Measurements from ENCODE around the gene GDPD2. TPM values are rescaled to one million over a fixed set of nuclear protein-coding genes. Genes with fewer than 3 reads are reported as not detected.
A peak's percentile ranks its signal among the peaks of the same experiment; 100 is the strongest.

GDPD2 gene
- total and polyA plus RNA-seq, 2 of the 13 experiments (the other 11 are each of a cell fraction or from before 2014, with no cell fraction given) = 0.04 to 0.08 TPM

DNA sequence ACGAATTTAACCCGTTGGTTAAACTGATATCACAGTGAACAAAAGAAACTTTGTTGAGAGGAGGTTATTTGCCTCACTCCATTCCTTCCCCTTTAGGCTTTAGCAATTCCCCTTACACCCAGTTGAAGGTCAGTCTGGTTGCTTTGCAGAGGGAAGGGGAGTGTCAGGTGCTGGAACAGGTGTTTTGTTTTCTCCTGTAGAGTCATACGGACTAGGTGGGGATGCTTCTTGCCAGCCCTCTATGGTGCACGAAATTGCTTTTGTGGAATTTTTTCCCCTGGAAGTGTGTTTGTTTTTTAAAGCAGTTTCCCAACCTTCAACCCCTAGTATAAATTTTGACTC, 54.6 kb downstream of the GDPD2 start:
- CTCF ChIA-PET (ENCODE audit: low intra/inter-chr PET ratio, low total read pairs) = no interaction called here
- Histone ChIP-seq H3K9me3 (ENCODE audit: low read length) (no peaks in the 10 kb centered on the region), H3K4me3 (replicated peaks in 1 of 3; ENCODE audit: insufficient read depth in 1 of 3, low read depth in 2 of 3, low read length in 3 of 3) (peak overlapping the region in 2 of 3 experiments; percentile 22 to 37; a peak in 3 of 6 replicates), H3K36me3 (replicated peaks in 1 of 2; ENCODE audit: control insufficient read depth in 1 of 2, insufficient read depth in 2 of 2, low read length in 2 of 2) (peaks cover 0 to 3% of the 10 kb centered on the region in 2 experiments; a peak in 1 of 5 replicates), H3K4me2 (ENCODE audit: low read depth, low read length) (peak overlapping the region; percentile 69), H4K20me1 (ENCODE audit: insufficient read depth, low read length) (no peaks in the 10 kb centered on the region), H3K27ac (ENCODE audit: extremely low read length, insufficient read depth, low read length) (peak overlapping the region; percentile 35), H2AFZ (ENCODE audit: low read length) (no peak overlapping the region), H3K9ac (ENCODE audit: insufficient read depth, low read depth, low read length) (0 out of 2 replicates have a peak overlapping the region, but pooled peaks have one; percentile 29), H3K79me2 (ENCODE audit: insufficient read depth, low read length) (no peaks in the 10 kb centered on the region), H3K27me3 (ENCODE audit: control insufficient read depth in 1 of 2, insufficient read depth in 2 of 2, low read length in 2 of 2) (no peaks in the 10 kb centered on the region), H3K4me1 (ENCODE audit: insufficient read depth, low read length) (peaks cover 35% of the 10 kb centered on the region)
- intact Hi-C loops (cut with micrococcal nuclease; ENCODE audit: unreplicated experiment) = loop anchor here (2.0 kb wide), 1 partner anchor 23 kb away; no protein-coding TSS in a partner anchor
- in situ Hi-C loops (cut with HindIII; ENCODE audit: extremely low pct_ligation_motif_present, low pct_unique_long_range_greater_than_20kb) = no loop called here
- 2% methylated on average over 4 of the region's 4 CpGs for WGBS (ENCODE audit: low lambda C conversion rate)
- TF ChIP-seq, protein P1, sequence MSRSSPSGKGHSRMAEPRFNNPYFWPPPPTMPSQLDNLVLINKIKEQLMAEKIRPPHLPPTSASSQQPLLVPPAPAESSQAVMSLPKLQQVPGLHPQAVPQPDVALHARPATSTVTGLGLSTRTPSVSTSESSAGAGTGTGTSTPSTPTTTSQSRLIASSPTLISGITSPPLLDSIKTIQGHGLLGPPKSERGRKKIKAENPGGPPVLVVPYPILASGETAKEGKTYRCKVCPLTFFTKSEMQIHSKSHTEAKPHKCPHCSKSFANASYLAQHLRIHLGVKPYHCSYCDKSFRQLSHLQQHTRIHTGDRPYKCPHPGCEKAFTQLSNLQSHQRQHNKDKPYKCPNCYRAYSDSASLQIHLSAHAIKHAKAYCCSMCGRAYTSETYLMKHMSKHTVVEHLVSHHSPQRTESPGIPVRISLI (CRISPR knock-in tag; IDR thresholded peaks at IDR 0.05; ENCODE audit: borderline replicate concordance) = no peak
- TF ChIP-seq ZNF224 (CRISPR knock-in tag; IDR thresholded peaks at IDR 0.05) = no peak
- TF ChIP-seq ZNF652 (CRISPR knock-in tag; IDR thresholded peaks at IDR 0.05; ENCODE audit: borderline replicate concordance, low read depth) = 0 out of 2 replicates have a peak, but pooled peaks have one; percentile 30
- TF ChIP-seq MXD3 (CRISPR knock-in tag; IDR thresholded peaks at IDR 0.05) = no peak
- peak; percentile 52 for TF ChIP-seq BCL6 (CRISPR knock-in tag; IDR thresholded peaks at IDR 0.05)
- TF ChIP-seq ZNF17 (CRISPR knock-in tag; IDR thresholded peaks at IDR 0.05) = no peak
- TF ChIP-seq, protein P2, sequence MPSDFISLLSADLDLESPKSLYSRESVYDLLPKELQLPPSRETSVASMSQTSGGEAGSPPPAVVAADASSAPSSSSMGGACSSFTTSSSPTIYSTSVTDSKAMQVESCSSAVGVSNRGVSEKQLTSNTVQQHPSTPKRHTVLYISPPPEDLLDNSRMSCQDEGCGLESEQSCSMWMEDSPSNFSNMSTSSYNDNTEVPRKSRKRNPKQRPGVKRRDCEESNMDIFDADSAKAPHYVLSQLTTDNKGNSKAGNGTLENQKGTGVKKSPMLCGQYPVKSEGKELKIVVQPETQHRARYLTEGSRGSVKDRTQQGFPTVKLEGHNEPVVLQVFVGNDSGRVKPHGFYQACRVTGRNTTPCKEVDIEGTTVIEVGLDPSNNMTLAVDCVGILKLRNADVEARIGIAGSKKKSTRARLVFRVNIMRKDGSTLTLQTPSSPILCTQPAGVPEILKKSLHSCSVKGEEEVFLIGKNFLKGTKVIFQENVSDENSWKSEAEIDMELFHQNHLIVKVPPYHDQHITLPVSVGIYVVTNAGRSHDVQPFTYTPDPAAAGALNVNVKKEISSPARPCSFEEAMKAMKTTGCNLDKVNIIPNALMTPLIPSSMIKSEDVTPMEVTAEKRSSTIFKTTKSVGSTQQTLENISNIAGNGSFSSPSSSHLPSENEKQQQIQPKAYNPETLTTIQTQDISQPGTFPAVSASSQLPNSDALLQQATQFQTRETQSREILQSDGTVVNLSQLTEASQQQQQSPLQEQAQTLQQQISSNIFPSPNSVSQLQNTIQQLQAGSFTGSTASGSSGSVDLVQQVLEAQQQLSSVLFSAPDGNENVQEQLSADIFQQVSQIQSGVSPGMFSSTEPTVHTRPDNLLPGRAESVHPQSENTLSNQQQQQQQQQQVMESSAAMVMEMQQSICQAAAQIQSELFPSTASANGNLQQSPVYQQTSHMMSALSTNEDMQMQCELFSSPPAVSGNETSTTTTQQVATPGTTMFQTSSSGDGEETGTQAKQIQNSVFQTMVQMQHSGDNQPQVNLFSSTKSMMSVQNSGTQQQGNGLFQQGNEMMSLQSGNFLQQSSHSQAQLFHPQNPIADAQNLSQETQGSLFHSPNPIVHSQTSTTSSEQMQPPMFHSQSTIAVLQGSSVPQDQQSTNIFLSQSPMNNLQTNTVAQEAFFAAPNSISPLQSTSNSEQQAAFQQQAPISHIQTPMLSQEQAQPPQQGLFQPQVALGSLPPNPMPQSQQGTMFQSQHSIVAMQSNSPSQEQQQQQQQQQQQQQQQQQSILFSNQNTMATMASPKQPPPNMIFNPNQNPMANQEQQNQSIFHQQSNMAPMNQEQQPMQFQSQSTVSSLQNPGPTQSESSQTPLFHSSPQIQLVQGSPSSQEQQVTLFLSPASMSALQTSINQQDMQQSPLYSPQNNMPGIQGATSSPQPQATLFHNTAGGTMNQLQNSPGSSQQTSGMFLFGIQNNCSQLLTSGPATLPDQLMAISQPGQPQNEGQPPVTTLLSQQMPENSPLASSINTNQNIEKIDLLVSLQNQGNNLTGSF (CRISPR knock-in tag; IDR thresholded peaks at IDR 0.05) = no peak
- no peak for TF ChIP-seq ZMYM3 (CRISPR knock-in tag; IDR thresholded peaks at IDR 0.05)
- 0 out of 2 replicates have a peak, but pooled peaks have one; percentile 20 for TF ChIP-seq FOXP4 (CRISPR knock-in tag; IDR thresholded peaks at IDR 0.05)
- no peak for TF ChIP-seq KLF13 (CRISPR knock-in tag; IDR thresholded peaks at IDR 0.05)
- no peak for TF ChIP-seq TEAD2 (CRISPR knock-in tag; IDR thresholded peaks at IDR 0.05)
- TF ChIP-seq MED1 (CRISPR knock-in tag; IDR thresholded peaks at IDR 0.05) = no peak
- TF ChIP-seq MIER3 (CRISPR knock-in tag; IDR thresholded peaks at IDR 0.05; ENCODE audit: borderline replicate concordance) = no peak
- peak; percentile 37 for TF ChIP-seq ZEB1 (IDR thresholded peaks at IDR 0.05; ENCODE audit: insufficient replicate concordance, low read depth)
- no peak for FAIRE-seq
- DNase-seq (ENCODE audit: low spot score) = peak; percentile 75
- no TSS peak for BruUV-seq (replicated peaks)
- POLR2A ChIA-PET = no interaction called here
- peak; percentile 79 for ATAC-seq

Measured in HepG2 (cell line).